Activated naive CD8-positive, alpha-beta T cell treated with anti-CD3 and anti-CD28 coated beads, Interleukin-2, amount 50 U/mL, for 24 hours (primary cell): Measurements from ENCODE around the gene DNAAF5.
A peak's percentile ranks its signal among the peaks of the same experiment; 100 is the strongest.
"Not testable (repeated sequence)": the region's sequence is repeated elsewhere in the genome, so short reads cannot be mapped to it uniquely, and the experiment has no call there.

Experiments
- ATAC-seq: fragments of 150-1000 bp; cut with Tn5 transposase; one replicate; pipeline ENCODE4 v1.10.0; 2021
- DNase-seq: peaks from one replicate; pipeline ENCODE4 v3.0.0; 2021
- H3K27ac Mint-ChIP-seq: one replicate; pipeline ENCODE4 v1.8.0; 2021; ENCODE audit warnings: mild to moderate bottlenecking, mixed read lengths
- H3K27me3 Mint-ChIP-seq: one replicate; pipeline ENCODE4 v1.8.0; 2021; ENCODE audit warnings: mixed read lengths
- H3K36me3 Mint-ChIP-seq: one replicate; pipeline ENCODE4 v1.8.0; 2021; ENCODE audit warnings: low read depth, mixed read lengths
- H3K4me1 Mint-ChIP-seq: one replicate; pipeline ENCODE4 v1.8.0; 2021; ENCODE audit warnings: mixed read lengths
- H3K4me3 Mint-ChIP-seq: one replicate; pipeline ENCODE4 v1.8.0; 2021; ENCODE audit warnings: mild to moderate bottlenecking, moderate library complexity, mixed read lengths
- H3K9me3 Mint-ChIP-seq: one replicate; pipeline ENCODE4 v1.8.0; 2021; ENCODE audit warnings: mixed read lengths

Gene DNAAF5

DNA sequence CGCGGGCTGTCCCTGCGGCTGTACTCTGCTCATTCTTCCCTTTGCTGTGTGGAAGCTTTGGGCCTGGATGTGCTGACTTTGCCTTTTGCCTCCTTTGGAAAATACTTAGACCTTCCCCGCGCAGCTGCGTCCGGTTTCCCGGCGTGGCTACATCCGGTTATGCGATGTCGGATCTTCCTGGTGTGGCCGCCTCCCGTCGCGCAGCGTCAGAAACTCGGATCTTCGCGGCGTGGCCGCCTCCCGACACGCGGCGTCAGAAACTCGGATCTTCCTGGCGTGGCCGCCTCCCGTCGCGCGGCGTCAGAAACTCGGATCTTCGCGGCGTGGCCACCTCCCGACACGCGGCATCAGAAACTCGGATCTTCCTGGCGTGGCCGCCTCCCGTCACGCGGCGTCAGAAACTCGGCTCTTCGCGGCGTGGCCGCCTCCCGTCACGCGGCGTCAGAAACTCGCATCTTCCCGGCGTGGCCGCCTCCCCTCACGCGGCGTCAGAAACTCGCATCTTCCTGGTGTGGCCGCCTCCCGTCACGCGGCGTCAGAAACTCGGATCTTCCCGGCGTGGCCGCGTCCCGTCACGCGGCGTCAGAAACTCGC lies 55.5 kb downstream of the DNAAF5 start:
- Mint-ChIP-seq H3K27ac (no peak overlapping the region), H3K27me3 (no peaks in the 10 kb centered on the region), H3K36me3 (peaks cover 36% of the 10 kb centered on the region), H3K9me3 (no peaks in the 10 kb centered on the region), H3K4me3 (no peak overlapping the region), H3K4me1 (no peaks in the 10 kb centered on the region)
- no peak for ATAC-seq
- no peak for DNase-seq

DNA sequence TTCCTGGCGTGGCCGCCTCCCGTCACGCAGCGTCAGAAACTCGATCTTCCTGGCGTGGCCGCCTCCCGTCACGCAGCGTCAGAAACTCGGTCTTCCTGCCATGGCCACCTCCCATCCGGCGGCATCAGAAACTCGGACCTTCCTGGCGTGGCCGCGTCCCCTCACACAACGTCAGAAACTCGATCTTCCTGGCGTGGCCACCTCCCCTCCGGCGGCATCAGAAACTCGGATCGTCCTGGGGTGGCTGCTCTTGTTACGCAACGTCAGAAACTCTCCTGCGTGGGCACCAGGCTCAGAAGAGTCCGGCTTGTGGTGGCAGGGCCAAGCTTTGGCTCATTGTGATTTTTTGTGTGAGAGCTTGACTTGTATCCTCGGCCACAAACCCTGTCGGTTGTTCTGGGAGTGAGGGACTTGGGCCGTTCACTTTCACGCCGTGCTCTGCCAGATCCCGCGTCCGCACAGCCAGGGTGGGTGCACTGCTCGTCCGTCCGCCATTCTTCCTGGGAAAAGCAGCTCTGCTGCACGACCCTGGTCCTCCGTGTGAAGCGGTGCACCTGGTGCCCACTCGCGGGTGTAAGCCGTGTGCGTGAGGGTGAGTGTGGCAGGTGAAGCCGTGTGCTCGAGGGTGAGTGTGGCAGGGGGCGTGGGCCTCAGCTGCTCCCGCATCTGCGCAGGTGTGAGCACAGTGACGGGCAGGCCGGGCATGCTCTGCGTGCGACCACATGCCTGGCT lies 56.4 kb downstream of the DNAAF5 start:
- H3K27ac Mint-ChIP-seq: no peak overlapping the region
- H3K9me3 Mint-ChIP-seq: no peaks in the 10 kb centered on the region
- no peaks in the 10 kb centered on the region for H3K27me3 Mint-ChIP-seq

GRCh38 chr7:783556-784490 lies 57.3 kb downstream of the DNAAF5 start:
- Mint-ChIP-seq H3K36me3 (peaks cover 40% of the 10 kb centered on the region), H3K9me3 (no peaks in the 10 kb centered on the region), H3K27me3 (no peaks in the 10 kb centered on the region), H3K27ac (no peak overlapping the region), H3K4me3 (no peak overlapping the region), H3K4me1 (no peaks in the 10 kb centered on the region)
- DNase-seq (no peak), ATAC-seq (no peak)

More for the DNA sequence above, 56.4 kb downstream of the DNAAF5 start:
- H3K36me3 Mint-ChIP-seq: peaks cover 33% of the 10 kb centered on the region
- ATAC-seq (no peak), DNase-seq (no peak)
- H3K4me1 Mint-ChIP-seq: no peaks in the 10 kb centered on the region
- H3K4me3 Mint-ChIP-seq: no peak overlapping the region

GRCh38 chr7:784971-785370 lies 58.5 kb downstream of the DNAAF5 start:
- Mint-ChIP-seq H3K36me3 (peaks cover 44% of the 10 kb centered on the region), H3K9me3 (no peaks in the 10 kb centered on the region), H3K27me3 (no peaks in the 10 kb centered on the region), H3K27ac (no peak overlapping the region), H3K4me1 (no peaks in the 10 kb centered on the region), H3K4me3 (no peak overlapping the region)
- DNase-seq: no peak
- ATAC-seq: no peak

- H3K9me3 Mint-ChIP-seq: no peaks in the 10 kb centered on the region
- ATAC-seq: no peak
These were observed 58.9 kb downstream of the DNAAF5 start for GRCh38 chr7:785416-785815.

DNA sequence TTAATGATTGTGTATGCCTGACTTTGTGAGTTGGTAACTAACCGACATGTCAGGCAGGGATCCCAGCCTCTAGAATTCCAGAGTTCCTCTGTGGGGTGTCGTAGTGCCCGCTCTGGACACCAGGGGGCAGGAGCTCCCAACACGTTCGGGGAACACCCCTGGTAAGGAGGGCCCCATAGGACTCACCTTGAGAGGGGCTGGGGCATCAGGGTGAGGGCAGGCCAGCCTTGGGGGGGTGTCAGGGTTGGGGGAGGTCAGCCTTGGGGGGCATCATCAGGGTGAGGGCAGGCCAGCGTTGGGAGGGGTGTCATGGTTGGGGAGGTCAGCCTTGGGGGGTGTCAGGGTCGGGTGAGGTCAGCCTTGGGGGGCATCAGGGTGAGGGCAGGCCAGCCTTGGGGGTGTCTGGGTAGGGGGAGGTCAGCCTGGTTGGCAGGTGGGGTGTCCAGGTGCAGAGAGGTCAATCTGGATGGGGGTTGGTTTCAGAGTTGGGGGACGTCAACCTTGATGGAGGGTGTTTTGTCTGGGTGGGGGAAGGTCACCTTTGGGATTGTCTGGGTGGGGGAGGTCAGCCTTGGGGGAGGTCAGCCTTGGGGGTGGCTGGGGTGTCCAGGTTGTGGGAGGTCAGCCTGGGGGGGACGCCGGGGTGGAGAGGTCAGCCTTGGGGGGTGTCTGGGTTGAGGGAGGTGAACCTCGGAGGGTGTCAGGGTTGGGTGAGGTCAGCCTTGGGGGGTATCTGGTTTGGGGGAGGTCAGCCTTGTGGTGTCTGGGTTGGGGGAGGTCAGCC lies 60.2 kb downstream of the DNAAF5 start:
- ATAC-seq (peak; percentile 63), DNase-seq (peak; percentile 78)
- Mint-ChIP-seq H3K27ac (no peak overlapping the region), H3K27me3 (no peaks in the 10 kb centered on the region), H3K9me3 (no peaks in the 10 kb centered on the region), H3K4me3 (no peak overlapping the region), H3K4me1 (no peaks in the 10 kb centered on the region), H3K36me3 (peaks cover 39% of the 10 kb centered on the region)

More at GRCh38 chr7:785416-785815, 58.9 kb downstream of the DNAAF5 start:
- Mint-ChIP-seq H3K27ac (no peak overlapping the region), H3K4me3 (no peak overlapping the region), H3K27me3 (no peaks in the 10 kb centered on the region), H3K36me3 (peaks cover 45% of the 10 kb centered on the region), H3K4me1 (no peaks in the 10 kb centered on the region)
- no peak for DNase-seq

- Mint-ChIP-seq H3K4me1 (no peaks in the 10 kb centered on the region), H3K4me3 (no peak overlapping the region), H3K9me3 (no peaks in the 10 kb centered on the region), H3K27me3 (no peaks in the 10 kb centered on the region), H3K27ac (no peak overlapping the region), H3K36me3 (peaks cover 36% of the 10 kb centered on the region)
- DNase-seq: no peak
- ATAC-seq: no peak
These were observed 61.1 kb downstream of the DNAAF5 start for GRCh38 chr7:787332-788240.

DNA sequence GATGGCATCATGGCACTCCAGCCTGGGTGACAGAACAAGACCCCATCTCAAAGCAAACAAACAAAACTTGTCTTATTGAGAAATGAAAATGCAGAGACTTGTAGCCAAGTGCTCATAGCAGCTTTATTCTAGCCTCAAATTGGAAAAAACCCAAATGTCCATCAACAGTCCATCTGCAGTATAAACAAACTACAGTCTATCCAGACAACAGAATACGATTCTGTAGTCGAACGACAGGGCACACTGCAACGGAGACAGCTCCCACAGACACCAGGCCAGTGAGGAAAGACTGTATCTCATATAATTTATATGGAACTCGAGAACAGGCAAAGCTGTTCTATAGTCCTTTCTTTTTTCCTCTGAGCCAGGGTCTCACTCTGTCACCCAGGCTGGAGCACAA lies 65.0 kb downstream of the DNAAF5 start:
- H3K27me3 Mint-ChIP-seq: no peaks in the 10 kb centered on the region
- no peaks in the 10 kb centered on the region for H3K9me3 Mint-ChIP-seq
- H3K36me3 Mint-ChIP-seq: peaks cover 17% of the 10 kb centered on the region
- H3K4me3 Mint-ChIP-seq: no peak overlapping the region
- no peak overlapping the region for H3K27ac Mint-ChIP-seq
- H3K4me1 Mint-ChIP-seq: no peaks in the 10 kb centered on the region
- no peak for DNase-seq
- ATAC-seq: no peak

DNA sequence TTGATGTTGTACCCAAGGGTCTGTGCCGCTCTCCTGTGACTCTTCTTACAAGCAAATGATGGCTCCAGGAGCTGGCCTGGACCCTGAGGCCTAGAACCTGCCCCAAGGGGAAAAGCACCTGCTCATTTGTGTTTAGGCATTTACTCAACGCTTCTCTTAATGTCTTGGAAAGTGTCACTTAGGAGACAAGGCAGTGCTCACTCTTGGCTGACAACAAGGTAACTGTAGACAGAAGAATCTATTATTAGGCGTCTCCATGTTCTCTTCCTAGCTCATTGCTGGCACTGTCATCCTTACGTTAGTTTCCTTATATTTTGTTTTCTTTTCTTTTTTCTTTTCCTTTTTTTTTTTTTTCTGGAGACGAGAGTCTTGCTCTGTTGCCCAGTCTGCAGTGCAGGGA lies 67.7 kb downstream of the DNAAF5 start:
- H3K36me3 Mint-ChIP-seq: peaks cover 9% of the 10 kb centered on the region
- H3K4me3 Mint-ChIP-seq: no peak overlapping the region

DNA sequence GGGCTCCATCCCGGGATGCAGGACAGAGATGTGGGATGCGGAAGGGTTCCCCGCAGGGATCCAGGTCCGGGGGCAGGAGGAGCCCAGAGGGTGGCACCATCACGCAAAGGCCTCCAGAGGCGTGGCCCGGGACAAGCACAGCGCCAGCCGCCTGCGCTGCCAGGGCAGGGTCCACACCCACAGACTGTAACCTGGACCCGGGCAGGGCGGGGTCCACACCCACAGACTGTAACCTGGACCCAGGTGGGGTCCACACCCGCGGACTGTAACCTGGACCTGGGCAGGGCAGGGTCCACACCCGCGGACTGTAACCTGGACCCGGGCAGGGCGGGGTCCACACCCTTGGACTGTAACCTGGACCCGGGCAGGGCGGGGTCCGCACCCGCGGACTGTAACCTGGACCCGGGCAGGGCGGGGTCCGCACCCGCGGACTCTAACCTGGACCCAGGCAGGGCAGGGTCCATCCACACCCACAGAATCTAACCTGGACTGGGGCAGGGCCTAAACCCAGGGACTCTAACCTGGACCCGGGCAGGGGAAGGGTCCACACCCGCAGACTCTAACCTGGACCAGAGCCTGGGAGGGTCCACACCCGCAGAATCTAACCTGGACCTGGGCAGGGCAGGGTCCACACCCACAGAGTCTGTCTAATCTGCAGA lies 68.3 kb downstream of the DNAAF5 start:
- no peaks in the 10 kb centered on the region for H3K9me3 Mint-ChIP-seq
- ATAC-seq (no peak), DNase-seq (no peak)
- no peak overlapping the region for H3K27ac Mint-ChIP-seq
- H3K27me3 Mint-ChIP-seq: no peaks in the 10 kb centered on the region
- H3K36me3 Mint-ChIP-seq: peaks cover 6% of the 10 kb centered on the region
- H3K4me3 Mint-ChIP-seq: no peak overlapping the region
- no peaks in the 10 kb centered on the region for H3K4me1 Mint-ChIP-seq

More for the DNA sequence above, 67.7 kb downstream of the DNAAF5 start:
- Mint-ChIP-seq H3K9me3 (no peaks in the 10 kb centered on the region), H3K27ac (no peak overlapping the region), H3K27me3 (no peaks in the 10 kb centered on the region), H3K4me1 (no peaks in the 10 kb centered on the region)
- ATAC-seq: no peak
- DNase-seq: no peak

GRCh38 chr7:796434-797169 lies 70.1 kb downstream of the DNAAF5 start:
- not testable (repeated sequence) for H3K36me3 Mint-ChIP-seq, H3K9me3 Mint-ChIP-seq, H3K27me3 Mint-ChIP-seq, H3K4me3 Mint-ChIP-seq, DNase-seq, H3K4me1 Mint-ChIP-seq, H3K27ac Mint-ChIP-seq, ATAC-seq

DNA sequence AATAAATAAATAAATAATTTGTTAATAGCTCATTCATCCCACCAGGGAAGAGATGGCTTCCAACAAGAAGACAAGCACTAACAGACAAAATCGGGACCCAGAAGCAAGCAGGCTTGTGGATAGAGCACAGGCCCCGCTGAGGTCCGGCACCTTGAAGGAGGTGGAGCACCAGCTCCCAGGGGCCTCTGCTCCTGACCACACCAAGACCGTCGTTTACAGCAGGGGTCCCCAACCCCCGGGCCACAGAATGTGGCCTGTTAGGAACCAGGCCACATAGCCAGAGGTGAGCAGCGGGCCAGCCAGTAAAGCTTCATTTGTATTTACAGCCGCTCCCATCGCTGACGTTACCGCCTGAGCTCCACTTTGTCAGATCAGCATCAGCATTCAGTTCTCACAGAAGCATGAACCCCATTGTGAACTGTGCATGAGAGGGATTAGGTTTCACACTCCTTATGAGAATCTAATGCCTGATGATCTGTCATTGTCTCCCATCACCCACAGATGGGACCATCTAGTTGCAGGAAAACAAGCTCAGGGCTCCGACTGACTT lies 72.5 kb downstream of the DNAAF5 start:
- Mint-ChIP-seq H3K9me3 (no peaks in the 10 kb centered on the region), H3K36me3 (peaks cover 3% of the 10 kb centered on the region), H3K27me3 (no peaks in the 10 kb centered on the region), H3K4me3 (no peak overlapping the region), H3K4me1 (no peaks in the 10 kb centered on the region), H3K27ac (no peak overlapping the region)
- no peak for DNase-seq
- ATAC-seq: no peak
